Smooth muscle cell (in vitro differentiated cells): ENCODE data around the gene EHMT1. TPM values are rescaled to one million over a fixed set of nuclear protein-coding genes. Genes with fewer than 3 reads are reported as not detected.

Experiments
- DNase-seq: peaks from one replicate; lab custom pipeline; 2025; ENCODE audit not compliant: unreplicated experiment; lab: John Stamatoyannopoulos, UW
- H2AFZ ChIP-seq: fragments of 200-600 bp; sonication (generic); 2 replicates; pipeline ENCODE4 v1.6.0; 2016; ENCODE audit warnings: antibody characterized with exemption, low read depth, mild to moderate bottlenecking
- H3F3A ChIP-seq: fragments of 200-600 bp; sonication (generic); 2 replicates; pipeline ENCODE4 v1.6.0; 2017; ENCODE audit warnings: antibody characterized with exemption, low read depth
- H3K27ac ChIP-seq: fragments of 200-600 bp; sonication (generic); 2 replicates; pipeline ENCODE4 v1.5.1; 2016; ENCODE audit warnings: low read depth, mild to moderate bottlenecking
- H3K27me3 ChIP-seq: fragments of 200-600 bp; sonication (generic); 2 replicates; pipeline ENCODE4 v1.6.1; 2016; ENCODE audit warnings: low read depth, mild to moderate bottlenecking
- H3K36me3 ChIP-seq: fragments of 200-600 bp; sonication (generic); 2 replicates; pipeline ENCODE4 v1.5.1; 2016; ENCODE audit warnings: low read depth
- H3K4me1 ChIP-seq: fragments of 200-600 bp; sonication (generic); 2 replicates; pipeline ENCODE4 v1.5.1; 2016; ENCODE audit warnings: low read depth
- H3K4me2 ChIP-seq: fragments of 200-600 bp; sonication (generic); 2 replicates; pipeline ENCODE4 v1.6.0; 2016; ENCODE audit warnings: mild to moderate bottlenecking
- H3K4me3 ChIP-seq: fragments of 200-600 bp; sonication (generic); 2 replicates; pipeline ENCODE4 v1.5.1; 2016; ENCODE audit warnings: mild to moderate bottlenecking
- H3K79me2 ChIP-seq: fragments of 200-600 bp; sonication (generic); 2 replicates; pipeline ENCODE4 v1.6.0; 2016; ENCODE audit warnings: low read depth, mild to moderate bottlenecking
- H3K9ac ChIP-seq: fragments of 200-600 bp; sonication (generic); 2 replicates; pipeline ENCODE4 v1.6.0; 2016; ENCODE audit warnings: low read depth
- H3K9me3 ChIP-seq: fragments of 200-600 bp; sonication (generic); replicated peaks from 2 replicates; pipeline ENCODE4 v1.5.1; 2016; ENCODE audit warnings: low read depth
- H4K20me1 ChIP-seq: fragments of 200-600 bp; sonication (generic); 2 replicates; pipeline ENCODE4 v1.6.0; 2016; ENCODE audit warnings: low read depth
- WGBS: methylation state at CpG from one replicate; pipeline ENCODE4 v1.1.7; 2016; ENCODE audit warnings: low lambda C conversion rate; 5-methylcytosine and 5-hydroxymethylcytosine counted together
- polyA plus RNA-seq: library from polyadenylated mRNA; unstranded; fragments of >200 nt; fragmentation: Nextera tagmentation; extraction: Ambion mirVana; gene quantifications from 2 replicates; pipeline ENCODE4 v1.2.1, GENCODE V29; 2016
- total RNA-seq: library from RNA; depleted of rRNA; stranded (reverse); fragments of >200 nt; gene quantifications from 2 replicates; pipeline ENCODE4 v1.2.3, GENCODE V29; 2014
- TF ChIP-seq, protein P1 (sequence below): fragments of 200-600 bp; sonication (generic); IDR thresholded peaks from 2 replicates; pipeline ENCODE4 v1.5.1; 2017; ENCODE audit warnings: borderline replicate concordance, mild to moderate bottlenecking, antibody characterized with exemption; ENCODE audit not compliant: insufficient read depth, poor library complexity, severe bottlenecking

EHMT1 gene
- total and polyA plus RNA-seq, 2 experiments from 2014 or later: 23.1 to 34.1 TPM

DNA sequence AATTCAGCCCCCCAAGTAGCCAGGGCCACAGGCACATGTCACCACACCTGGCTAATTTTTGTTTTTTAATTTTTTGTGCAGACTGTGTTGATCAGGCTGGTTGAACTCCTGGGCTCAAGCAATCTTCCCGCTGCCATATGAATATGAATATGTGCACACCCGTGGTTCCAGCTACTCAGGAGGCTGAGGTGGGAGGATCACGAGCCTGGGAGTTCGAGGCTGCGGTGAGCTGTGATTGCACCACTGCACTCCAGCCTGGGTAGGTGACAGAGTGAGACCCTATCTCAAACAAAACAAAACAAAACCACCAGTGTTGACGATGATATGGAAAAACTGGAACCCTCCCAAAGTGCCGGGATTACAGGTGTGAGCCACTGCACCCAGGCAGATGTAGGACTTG, 32.0 kb downstream of the EHMT1 start:
- Histone ChIP-seq H2AFZ (no peak overlapping the region), H3K4me3 (no peak overlapping the region), H3K9me3 (no peaks in the 10 kb centered on the region), H3F3A (no peaks in the 10 kb centered on the region), H3K4me1 (no peaks in the 10 kb centered on the region), H3K36me3 (no peaks in the 10 kb centered on the region), H3K9ac (no peak overlapping the region), H3K79me2 (peaks cover 98% of the 10 kb centered on the region), H4K20me1 (peaks cover 99% of the 10 kb centered on the region), H3K27ac (no peak overlapping the region), H3K4me2 (no peak overlapping the region), H3K27me3 (no peaks in the 10 kb centered on the region)
- 94% methylated on average over 7 of the region's 7 CpGs for WGBS
- DNase-seq: no peak
- TF ChIP-seq, protein P1, sequence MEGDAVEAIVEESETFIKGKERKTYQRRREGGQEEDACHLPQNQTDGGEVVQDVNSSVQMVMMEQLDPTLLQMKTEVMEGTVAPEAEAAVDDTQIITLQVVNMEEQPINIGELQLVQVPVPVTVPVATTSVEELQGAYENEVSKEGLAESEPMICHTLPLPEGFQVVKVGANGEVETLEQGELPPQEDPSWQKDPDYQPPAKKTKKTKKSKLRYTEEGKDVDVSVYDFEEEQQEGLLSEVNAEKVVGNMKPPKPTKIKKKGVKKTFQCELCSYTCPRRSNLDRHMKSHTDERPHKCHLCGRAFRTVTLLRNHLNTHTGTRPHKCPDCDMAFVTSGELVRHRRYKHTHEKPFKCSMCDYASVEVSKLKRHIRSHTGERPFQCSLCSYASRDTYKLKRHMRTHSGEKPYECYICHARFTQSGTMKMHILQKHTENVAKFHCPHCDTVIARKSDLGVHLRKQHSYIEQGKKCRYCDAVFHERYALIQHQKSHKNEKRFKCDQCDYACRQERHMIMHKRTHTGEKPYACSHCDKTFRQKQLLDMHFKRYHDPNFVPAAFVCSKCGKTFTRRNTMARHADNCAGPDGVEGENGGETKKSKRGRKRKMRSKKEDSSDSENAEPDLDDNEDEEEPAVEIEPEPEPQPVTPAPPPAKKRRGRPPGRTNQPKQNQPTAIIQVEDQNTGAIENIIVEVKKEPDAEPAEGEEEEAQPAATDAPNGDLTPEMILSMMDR: no peak

DNA sequence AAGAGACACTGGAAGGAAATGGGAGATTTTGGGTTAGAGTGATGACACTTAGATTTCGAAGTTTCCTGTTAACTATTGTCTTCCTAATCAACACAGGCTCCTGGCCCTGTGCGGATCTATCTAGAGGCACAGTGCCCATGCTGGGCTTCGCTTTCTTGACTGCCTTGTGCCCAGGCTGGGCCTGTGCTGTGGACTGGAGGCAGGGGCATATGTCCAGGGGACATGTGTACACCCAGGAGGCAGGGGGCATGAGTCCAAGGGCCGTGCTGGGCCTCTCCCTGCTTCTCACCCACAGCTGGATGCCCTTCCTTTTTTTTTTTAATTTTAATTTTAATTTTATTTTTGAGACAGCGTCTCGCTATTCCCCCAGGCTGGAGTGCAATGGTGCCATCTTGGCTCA, 37.6 kb downstream of the EHMT1 start:
- WGBS: 98% methylated on average over 6 of the region's 6 CpGs
- TF ChIP-seq, protein P1: no peak
- Histone ChIP-seq H3K4me2 (no peak overlapping the region), H3F3A (no peaks in the 10 kb centered on the region), H2AFZ (no peak overlapping the region), H4K20me1 (peaks cover 99% of the 10 kb centered on the region), H3K27me3 (no peaks in the 10 kb centered on the region), H3K9me3 (no peaks in the 10 kb centered on the region), H3K4me1 (no peaks in the 10 kb centered on the region), H3K9ac (no peak overlapping the region), H3K36me3 (no peaks in the 10 kb centered on the region), H3K27ac (no peak overlapping the region), H3K79me2 (peaks cover 98% of the 10 kb centered on the region), H3K4me3 (no peak overlapping the region)
- DNase-seq: no peak

DNA sequence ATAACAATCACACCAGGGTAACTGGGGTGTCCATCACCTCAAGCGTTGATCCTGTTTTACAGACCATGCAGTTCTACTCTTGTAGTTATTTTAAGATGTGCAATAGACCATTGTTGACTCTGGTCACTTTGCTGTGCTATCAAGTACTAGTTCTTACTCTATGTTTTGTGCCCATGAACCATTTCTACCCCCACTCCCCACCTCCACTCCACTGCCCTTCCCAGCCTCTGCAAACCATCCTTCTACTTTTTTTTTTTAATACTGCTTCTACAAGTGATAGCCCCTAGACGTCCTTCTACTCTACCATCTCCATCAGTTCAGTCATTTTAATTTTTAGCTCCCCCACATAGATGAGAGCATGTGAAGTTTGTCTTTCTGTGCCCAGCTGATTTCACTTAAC, 38.8 kb downstream of the EHMT1 start:
- H3K4me2 ChIP-seq: no peak overlapping the region

DNA sequence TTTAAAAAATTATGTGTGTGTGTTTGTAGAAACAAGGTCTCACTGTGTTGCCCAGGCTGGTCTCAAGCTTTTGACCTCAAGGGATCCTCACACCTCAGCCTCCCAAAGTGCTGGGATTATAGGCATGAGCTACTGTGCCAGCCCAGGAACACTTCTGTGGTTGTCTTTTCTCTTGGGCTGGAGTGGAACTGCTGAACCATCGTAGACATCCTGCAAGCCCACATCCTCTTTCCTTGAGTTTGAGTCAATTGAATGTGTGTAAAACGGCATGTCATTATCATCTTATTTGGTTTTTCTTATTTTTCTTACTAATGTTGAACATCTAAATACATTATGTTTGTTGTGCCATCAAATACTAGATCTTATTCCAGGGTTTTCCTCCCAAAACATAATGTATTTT, 40.0 kb downstream of the EHMT1 start:
- Histone ChIP-seq H3F3A (no peaks in the 10 kb centered on the region), H3K4me1 (peaks cover 2% of the 10 kb centered on the region), H3K9me3 (no peaks in the 10 kb centered on the region), H3K4me2 (no peak overlapping the region), H3K27ac (no peak overlapping the region), H4K20me1 (peaks cover 99% of the 10 kb centered on the region), H3K9ac (no peak overlapping the region), H3K79me2 (peaks cover 100% of the 10 kb centered on the region), H3K4me3 (no peak overlapping the region), H3K36me3 (no peaks in the 10 kb centered on the region), H2AFZ (no peak overlapping the region), H3K27me3 (no peaks in the 10 kb centered on the region)
- DNase-seq: no peak
- WGBS: 98% methylated on average over 2 of the region's 2 CpGs
- TF ChIP-seq, protein P1: no peak

More for the DNA sequence above, 38.8 kb downstream of the EHMT1 start:
- Histone ChIP-seq H3K27me3 (no peaks in the 10 kb centered on the region), H3K9me3 (no peaks in the 10 kb centered on the region), H3K36me3 (no peaks in the 10 kb centered on the region), H3K4me1 (no peaks in the 10 kb centered on the region), H3K9ac (no peak overlapping the region), H3F3A (no peaks in the 10 kb centered on the region), H3K79me2 (peaks cover 99% of the 10 kb centered on the region), H4K20me1 (peaks cover 99% of the 10 kb centered on the region), H3K4me3 (no peak overlapping the region), H2AFZ (no peak overlapping the region), H3K27ac (no peak overlapping the region)
- TF ChIP-seq, protein P1: no peak
- 90% methylated on average over 2 of the region's 2 CpGs for WGBS
- no peak for DNase-seq
